Measurements from ENCODE around the gene APLP2.

Gene APLP2

DNA sequence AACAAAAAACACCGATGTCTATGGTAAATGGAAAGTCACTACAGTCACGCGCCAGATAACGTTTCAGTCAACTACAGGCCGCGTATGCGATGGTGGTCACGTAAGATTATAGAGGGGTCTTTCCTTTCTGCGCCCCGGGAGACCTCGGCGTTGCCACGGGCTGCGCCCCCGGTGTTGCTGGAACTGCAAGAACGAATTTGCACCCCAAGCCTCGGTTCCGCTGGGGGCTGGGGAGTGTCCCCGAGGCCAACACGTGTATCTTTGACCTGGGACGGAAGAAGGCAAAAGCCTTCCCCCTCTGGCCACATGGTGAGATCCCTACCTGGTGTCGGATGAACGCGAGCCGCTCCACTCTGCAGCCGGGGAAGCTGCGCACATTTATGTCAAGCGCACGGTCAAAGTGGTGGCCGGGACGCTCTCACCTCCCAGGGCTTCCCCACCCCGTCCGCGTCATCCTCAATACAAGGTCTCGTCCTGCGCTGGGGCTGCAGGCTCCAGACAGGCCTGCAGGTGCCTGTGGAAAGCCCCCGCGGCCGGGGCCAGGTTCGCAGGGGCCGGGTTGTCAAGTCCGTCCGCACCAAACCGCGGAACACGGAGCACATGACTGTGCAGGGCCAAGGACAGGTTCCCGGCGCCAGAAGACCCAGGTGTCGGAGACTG is 29.3 kb upstream of the APLP2 start:
- in situ Hi-C loops (cut with HindIII; ENCODE audit: low pct_unique_long_range_greater_than_20kb, low sequenced_read_pairs): no loop called here
- DNase-seq (ENCODE audit: low read depth in 1 of 2, low spot score in 1 of 2): no peak

DNA sequence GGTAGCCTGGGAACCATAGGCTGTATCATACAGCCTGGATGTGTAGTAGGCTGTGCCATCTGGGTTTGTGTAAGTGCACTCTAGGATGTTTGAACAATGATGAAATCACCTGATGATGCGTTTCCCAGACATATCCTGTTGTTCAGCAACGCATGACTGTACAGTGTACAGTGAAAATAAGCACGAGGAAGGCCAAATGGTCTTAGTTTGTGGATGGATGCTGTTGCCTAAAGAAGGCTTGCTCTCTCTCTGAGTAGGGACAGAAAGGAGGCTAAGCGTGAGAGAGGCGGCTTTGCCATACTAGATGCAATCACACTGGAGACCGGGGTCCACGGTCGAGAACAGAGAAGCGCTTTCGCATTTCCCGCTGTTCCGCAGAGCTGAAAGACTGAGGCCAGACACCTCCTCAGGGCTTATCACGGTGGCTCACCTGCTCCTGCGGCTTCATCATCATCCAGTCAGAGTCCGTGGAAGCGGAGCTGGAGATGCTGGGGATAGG is 27.6 kb upstream of the APLP2 start:
- TF ChIP-seq JUND (IDR thresholded peaks at IDR 0.05; ENCODE audit: low read depth): no peak
- in situ Hi-C loops (cut with HindIII; ENCODE audit: low pct_unique_long_range_greater_than_20kb, low sequenced_read_pairs): no loop called here
- DNase-seq (ENCODE audit: low read depth in 1 of 2, low spot score in 1 of 2): peak; percentile 84 to 86

More for the DNA sequence above, 29.3 kb upstream of the APLP2 start:
- no peak for TF ChIP-seq JUND (IDR thresholded peaks at IDR 0.05; ENCODE audit: low read depth)

DNA sequence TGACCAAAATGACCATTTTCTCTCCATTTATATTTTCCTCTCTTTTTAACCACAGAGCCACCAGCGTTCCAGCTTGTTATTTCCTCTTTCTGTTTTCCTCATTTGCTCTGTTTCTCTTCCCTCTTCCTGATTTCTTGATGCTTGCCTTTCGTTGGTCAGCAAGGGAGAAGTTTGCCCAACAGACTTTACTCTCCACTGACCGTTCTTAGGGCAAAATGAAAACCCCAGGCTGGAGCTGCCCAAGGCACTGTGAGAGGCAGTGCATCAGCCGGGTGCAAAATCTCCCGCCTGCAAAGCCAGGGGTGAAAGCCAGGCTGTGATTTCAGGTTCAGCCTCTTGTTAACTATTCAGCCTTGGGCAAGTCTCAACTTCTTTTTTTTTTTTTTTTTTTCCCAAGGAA is 26.1 kb upstream of the APLP2 start:
- TF ChIP-seq JUND (IDR thresholded peaks at IDR 0.05; ENCODE audit: low read depth): no peak
- no peak for DNase-seq (ENCODE audit: low read depth in 1 of 2, low spot score in 1 of 2)
- in situ Hi-C loops (cut with HindIII; ENCODE audit: low pct_unique_long_range_greater_than_20kb, low sequenced_read_pairs): no loop called here

DNA sequence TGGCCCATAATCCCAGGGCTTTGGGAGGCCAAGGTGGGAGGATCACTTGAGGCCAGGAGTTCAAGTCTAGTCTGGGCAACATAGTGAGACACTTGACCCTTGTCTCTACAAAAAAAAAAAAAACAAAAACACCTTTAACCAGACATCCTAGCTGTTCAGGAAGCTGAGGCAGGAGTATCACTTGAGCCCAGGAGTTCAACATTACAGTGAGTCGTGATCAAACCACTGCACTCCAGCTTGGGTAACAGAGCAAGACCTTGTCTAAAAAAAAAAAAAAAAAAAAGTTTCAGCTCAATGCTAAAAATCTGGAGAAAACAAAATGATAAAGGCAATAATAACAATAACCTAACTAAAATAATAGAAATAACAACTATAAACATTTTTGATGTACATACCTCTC is 22.6 kb upstream of the APLP2 start:
- TF ChIP-seq JUND (IDR thresholded peaks at IDR 0.05; ENCODE audit: low read depth): no peak
- DNase-seq (ENCODE audit: low read depth in 1 of 2, low spot score in 1 of 2): no peak
- in situ Hi-C loops (cut with HindIII; ENCODE audit: low pct_unique_long_range_greater_than_20kb, low sequenced_read_pairs): no loop called here

DNA sequence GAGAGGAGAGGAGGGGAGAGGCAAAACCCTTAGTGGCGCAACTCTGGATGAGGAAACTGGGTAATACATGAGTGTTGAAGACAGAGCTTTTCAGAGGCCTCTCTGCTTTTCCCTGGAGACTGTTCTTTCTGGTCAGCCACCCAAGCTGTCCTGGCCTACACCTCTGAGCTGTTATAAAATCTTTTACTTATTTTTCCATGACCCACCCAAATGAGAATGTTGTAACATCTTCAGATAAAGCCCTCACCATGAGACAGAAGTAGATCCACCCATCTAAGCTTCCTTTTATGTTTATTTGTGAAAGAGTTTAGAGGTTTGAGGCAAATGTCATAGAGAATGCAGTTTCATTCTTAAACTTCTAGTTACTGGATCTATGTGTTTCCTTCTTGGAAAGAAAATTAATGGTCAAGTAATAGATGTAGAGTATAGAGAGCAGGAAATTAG is 20.3 kb upstream of the APLP2 start:
- no peak for TF ChIP-seq JUND (IDR thresholded peaks at IDR 0.05; ENCODE audit: low read depth)
- in situ Hi-C loops (cut with HindIII; ENCODE audit: low pct_unique_long_range_greater_than_20kb, low sequenced_read_pairs): no loop called here
- no peak for DNase-seq (ENCODE audit: low read depth in 1 of 2, low spot score in 1 of 2)

DNA sequence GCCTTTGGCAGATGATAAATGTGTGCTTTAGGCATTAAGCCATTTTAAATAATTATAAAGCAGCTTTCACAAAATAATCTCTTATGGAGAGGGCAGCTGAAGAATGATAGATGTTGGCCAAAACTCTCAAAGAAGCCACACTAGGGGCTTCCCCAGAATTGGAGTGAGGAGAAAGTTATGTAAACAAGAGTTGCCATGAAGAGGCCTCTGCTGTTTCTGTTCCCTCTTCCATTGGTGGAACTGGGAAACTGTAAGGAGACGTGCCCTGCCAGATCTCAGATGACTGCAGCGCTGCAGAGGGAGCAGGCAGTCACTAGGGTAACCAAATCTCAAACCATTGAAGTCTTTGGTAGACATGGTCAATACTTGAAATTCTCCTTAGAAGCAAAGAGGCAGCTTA is 19.4 kb upstream of the APLP2 start:
- DNase-seq (ENCODE audit: low read depth in 1 of 2, low spot score in 1 of 2): no peak
- no peak for TF ChIP-seq JUND (IDR thresholded peaks at IDR 0.05; ENCODE audit: low read depth)
- in situ Hi-C loops (cut with HindIII; ENCODE audit: low pct_unique_long_range_greater_than_20kb, low sequenced_read_pairs): no loop called here

DNA sequence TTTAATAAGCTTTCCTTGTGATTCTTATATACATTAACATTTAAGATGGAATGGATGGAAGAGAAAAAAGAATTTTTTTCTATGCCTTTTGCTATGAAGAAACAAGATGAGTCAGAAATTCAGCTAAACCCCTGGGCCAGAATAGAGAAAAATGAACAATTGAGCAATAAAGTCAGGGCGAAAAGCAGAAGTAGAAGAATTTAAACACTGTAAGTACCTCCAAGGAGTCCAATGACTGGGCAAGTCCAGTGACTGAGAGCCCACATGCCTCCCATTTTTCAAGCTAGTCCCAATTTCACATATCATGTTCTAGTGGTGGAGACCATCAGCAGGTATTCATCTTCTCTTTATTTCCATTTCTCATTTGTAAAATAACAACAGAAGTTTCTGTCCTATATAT is 18.6 kb upstream of the APLP2 start:
- in situ Hi-C loops (cut with HindIII; ENCODE audit: low pct_unique_long_range_greater_than_20kb, low sequenced_read_pairs): no loop called here
- DNase-seq (ENCODE audit: low read depth in 1 of 2, low spot score in 1 of 2): no peak

DNA sequence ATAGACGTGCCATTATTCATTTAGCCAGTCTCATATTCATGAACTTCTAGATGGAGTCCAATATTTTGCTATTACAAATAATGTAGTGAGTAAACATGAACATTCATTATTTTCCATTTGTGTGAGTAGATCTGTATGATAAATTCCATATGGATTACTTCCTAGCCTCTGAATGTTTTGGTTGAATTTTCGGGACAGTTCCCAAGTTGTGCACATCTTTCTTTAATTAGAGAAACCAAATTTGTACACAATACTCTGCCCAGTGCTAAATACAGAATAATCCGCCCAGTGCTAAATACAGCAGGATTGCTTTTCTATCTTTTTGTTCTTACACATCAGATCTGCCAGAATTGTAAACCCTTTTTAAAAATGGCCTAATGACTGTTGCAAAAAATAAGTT is 17.1 kb upstream of the APLP2 start:
- TF ChIP-seq JUND (IDR thresholded peaks at IDR 0.05; ENCODE audit: low read depth): no peak
- in situ Hi-C loops (cut with HindIII; ENCODE audit: low pct_unique_long_range_greater_than_20kb, low sequenced_read_pairs): no loop called here
- DNase-seq (ENCODE audit: low read depth in 1 of 2, low spot score in 1 of 2): no peak

More for the DNA sequence above, 18.6 kb upstream of the APLP2 start:
- no peak for TF ChIP-seq JUND (IDR thresholded peaks at IDR 0.05; ENCODE audit: low read depth)

DNA sequence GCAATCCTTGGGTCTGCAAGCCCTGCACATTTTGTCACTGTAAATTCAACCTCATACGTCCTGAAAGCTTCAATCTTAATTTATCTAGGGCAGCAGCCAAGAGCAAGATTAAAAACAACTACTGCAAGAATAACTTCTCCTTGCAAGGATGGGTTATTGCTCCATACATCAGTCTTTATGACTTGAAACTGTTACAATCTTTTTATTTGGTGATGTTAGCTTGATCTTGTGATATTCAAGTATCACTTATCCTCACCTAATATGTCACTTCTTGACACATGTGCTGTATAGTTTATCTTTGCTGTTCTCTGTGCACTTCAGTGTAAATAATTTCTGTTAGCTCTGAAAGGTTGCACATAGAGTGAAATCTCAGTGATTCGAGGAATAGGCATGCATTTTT is 14.7 kb upstream of the APLP2 start:
- no peak for DNase-seq (ENCODE audit: low read depth in 1 of 2, low spot score in 1 of 2)
- in situ Hi-C loops (cut with HindIII; ENCODE audit: low pct_unique_long_range_greater_than_20kb, low sequenced_read_pairs): no loop called here
- no peak for TF ChIP-seq JUND (IDR thresholded peaks at IDR 0.05; ENCODE audit: low read depth)

DNA sequence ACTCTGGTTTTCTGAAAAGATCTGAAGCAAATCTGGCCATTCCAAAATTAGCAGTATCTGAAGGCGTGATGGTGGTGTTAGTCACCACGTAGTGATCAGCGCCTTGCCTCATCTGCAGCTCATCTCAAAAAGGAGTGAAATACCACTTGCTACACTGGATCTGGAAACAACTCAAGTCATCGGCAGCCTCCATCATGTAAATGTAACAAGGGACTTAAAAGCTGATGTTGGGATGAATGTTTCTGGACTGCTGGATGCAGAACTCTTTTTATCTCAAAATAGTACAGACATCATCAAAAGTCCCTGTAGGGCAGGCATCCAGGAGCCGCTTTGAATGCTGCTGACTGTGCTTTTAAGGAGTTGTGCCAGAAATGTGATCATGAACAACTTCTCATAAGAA is 14.1 kb upstream of the APLP2 start:
- in situ Hi-C loops (cut with HindIII; ENCODE audit: low pct_unique_long_range_greater_than_20kb, low sequenced_read_pairs): no loop called here
- TF ChIP-seq JUND (IDR thresholded peaks at IDR 0.05; ENCODE audit: low read depth): no peak
- DNase-seq (ENCODE audit: low read depth in 1 of 2, low spot score in 1 of 2): no peak

DNA sequence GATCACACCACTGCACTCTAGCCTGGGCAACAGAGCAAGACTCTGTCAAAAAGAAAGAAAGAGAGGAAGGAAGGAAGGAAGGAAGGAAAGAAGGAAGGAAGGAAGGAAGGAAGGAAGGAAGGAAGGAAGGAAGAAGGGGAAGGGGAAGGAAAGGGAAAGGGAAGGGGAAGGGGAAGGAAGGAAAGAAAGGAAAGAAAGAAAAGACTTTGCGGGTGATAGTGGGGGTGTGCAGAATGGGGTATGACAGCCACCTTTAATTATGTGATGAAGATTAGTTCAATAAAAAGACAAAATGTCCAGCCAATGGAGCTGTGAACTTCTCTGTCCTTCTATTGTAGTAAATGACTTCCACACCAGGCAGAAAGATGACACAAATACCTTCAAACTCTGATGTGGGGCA is 8.7 kb upstream of the APLP2 start:
- no peak for DNase-seq (ENCODE audit: low read depth in 1 of 2, low spot score in 1 of 2)
- no peak for TF ChIP-seq JUND (IDR thresholded peaks at IDR 0.05; ENCODE audit: low read depth)
- in situ Hi-C loops (cut with HindIII; ENCODE audit: low pct_unique_long_range_greater_than_20kb, low sequenced_read_pairs): no loop called here

DNA sequence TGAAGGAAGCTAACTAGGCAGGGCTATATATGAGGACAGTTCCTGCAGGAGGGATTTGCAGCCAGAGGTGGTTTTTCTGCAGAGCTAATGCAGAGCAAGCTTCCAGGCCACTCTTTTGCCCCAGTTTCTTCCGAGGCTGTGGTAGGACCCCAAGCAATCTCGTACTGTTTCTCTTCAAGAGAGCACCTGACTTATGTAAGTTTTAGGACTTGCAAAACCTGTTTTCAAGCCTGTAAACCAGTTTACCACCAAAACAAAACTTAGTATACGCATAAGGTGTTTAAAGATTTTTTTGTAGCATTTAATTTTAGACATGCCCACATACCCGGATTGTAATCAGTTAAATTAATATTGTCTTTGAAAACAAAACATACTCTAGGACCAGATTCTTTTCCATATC is 7.7 kb upstream of the APLP2 start:
- TF ChIP-seq JUND (IDR thresholded peaks at IDR 0.05; ENCODE audit: low read depth): no peak
- in situ Hi-C loops (cut with HindIII; ENCODE audit: low pct_unique_long_range_greater_than_20kb, low sequenced_read_pairs): no loop called here
- peak in 1 of 2 experiments; percentile 76 for DNase-seq (ENCODE audit: low read depth in 1 of 2, low spot score in 1 of 2)

DNA sequence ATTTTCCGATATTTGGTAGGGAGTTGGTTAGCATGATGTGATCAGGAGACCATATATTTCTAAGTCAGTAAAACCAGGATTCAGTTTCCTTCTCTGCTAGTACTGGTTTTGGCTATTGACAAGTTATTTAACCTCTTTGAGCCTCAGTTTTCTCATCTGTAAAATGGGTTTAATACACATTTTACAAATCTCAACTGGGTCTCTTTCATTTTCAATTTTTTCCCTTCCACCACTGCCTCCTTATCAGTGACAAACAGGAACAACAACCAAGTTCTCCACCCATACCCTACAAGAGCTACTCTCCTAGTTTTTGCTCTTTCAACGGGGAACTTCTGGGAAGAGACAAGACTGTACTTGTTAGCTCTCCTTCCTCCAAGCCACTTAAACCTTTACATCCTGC is 6.2 kb upstream of the APLP2 start:
- TF ChIP-seq JUND (IDR thresholded peaks at IDR 0.05; ENCODE audit: low read depth): no peak
- in situ Hi-C loops (cut with HindIII; ENCODE audit: low pct_unique_long_range_greater_than_20kb, low sequenced_read_pairs): no loop called here
- DNase-seq (ENCODE audit: low read depth in 1 of 2, low spot score in 1 of 2): no peak

DNA sequence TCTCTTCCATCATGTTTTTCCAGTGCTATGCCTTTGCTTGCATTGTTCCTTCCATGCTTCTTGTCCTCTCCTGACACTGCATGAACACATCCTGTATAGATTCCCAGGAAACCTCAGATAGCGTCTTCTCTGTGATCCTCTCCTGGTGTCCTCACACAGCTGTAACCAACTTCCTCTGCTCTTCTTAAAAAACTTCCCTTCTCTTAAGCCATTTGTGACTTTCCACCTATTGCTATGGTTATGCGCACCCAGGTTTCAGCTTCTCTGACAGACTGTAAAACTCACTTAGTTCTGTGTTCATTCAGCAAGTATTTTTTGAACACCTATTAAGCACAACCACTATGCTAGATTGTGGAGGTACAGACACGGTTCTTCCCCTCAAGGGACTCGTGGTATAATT is 5.1 kb upstream of the APLP2 start:
- TF ChIP-seq JUND (IDR thresholded peaks at IDR 0.05; ENCODE audit: low read depth): no peak
- DNase-seq (ENCODE audit: low read depth in 1 of 2, low spot score in 1 of 2): no peak
- in situ Hi-C loops (cut with HindIII; ENCODE audit: low pct_unique_long_range_greater_than_20kb, low sequenced_read_pairs): no loop called here

Data from T47D (cell line).